Endothelial cell of umbilical vein (primary cell): ENCODE results near the gene CCT6B. TPM values are rescaled to one million over a fixed set of nuclear protein-coding genes. Genes with fewer than 3 reads are reported as not detected.

Experiments used
- BruUV-seq: library from RNA; stranded (reverse); fragments of 400-500 nt; replicated peaks from 2 replicates; lab custom pipeline; 2021; lab: Mats Ljungman, UMichigan
- CTCF ChIA-PET: fragments of 300-600, 350-600 bp; sonication (Branson Sonifier 250); formaldehyde crosslinking; loops from one replicate; lab custom pipeline; 2021; ENCODE audit warnings: antibody characterized with exemption, inconsistent platforms; lab: Charles Lee
- POLR2A ChIA-PET: fragments of 300-600, 350-600 bp; sonication (Branson Sonifier 250); formaldehyde crosslinking; loops from one replicate; lab custom pipeline; 2021; ENCODE audit warnings: antibody characterized with exemption, inconsistent platforms; lab: Charles Lee
- DNase-seq: peaks from one replicate; pipeline ENCODE4 v3.0.0-alpha.2; 2011; ENCODE audit warnings: low read depth, low spot score
- FAIRE-seq: peaks from 2 replicates; lab custom pipeline; 2011; peaks lifted over from hg19 to GRCh38; lab: Jason Lieb, UNC
- H2AFZ ChIP-seq: 2 replicates; pipeline ENCODE4 v1.6.0; 2012; ENCODE audit warnings: low read depth, low read length, control low read depth, inconsistent platforms
- H3K27ac ChIP-seq: 2 replicates; pipeline ENCODE4 v1.5.1; 2011; ENCODE audit warnings: low read depth, mild to moderate bottlenecking, control low read depth, low read length, moderate library complexity; ENCODE audit not compliant: insufficient read depth
- H3K27me3 ChIP-seq, 2 experiments: 2 replicates each; pipeline versions ENCODE4 v1.6.0 to v1.6.1; 2011; ENCODE audit warnings: low read length in 2 of 2, mixed read lengths in 1 of 2; ENCODE audit not compliant: control insufficient read depth in 2 of 2, insufficient read depth in 2 of 2
- H3K36me3 ChIP-seq, 2 experiments: 2 replicates in 1 of 2; 3 replicates in 1 of 2; pipeline ENCODE4 v1.5.1; 2011; ENCODE audit warnings: low read length in 2 of 2, mild to moderate bottlenecking in 1 of 2, moderate library complexity in 1 of 2; ENCODE audit not compliant: control insufficient read depth in 2 of 2, insufficient read depth in 2 of 2; ENCODE audit errors: extremely low read depth in 1 of 2
- H3K4me1 ChIP-seq: 3 replicates; pipeline ENCODE4 v1.5.1; 2011; ENCODE audit warnings: mild to moderate bottlenecking, low read length; ENCODE audit not compliant: control insufficient read depth, insufficient read depth; ENCODE audit errors: extremely low read depth
- H3K4me2 ChIP-seq: 2 replicates; pipeline ENCODE4 v1.6.1; 2011; ENCODE audit warnings: low read length, control low read depth, mixed read lengths; ENCODE audit not compliant: insufficient read depth
- H3K4me3 ChIP-seq, 3 experiments: fragments of 200-600 bp in 1 of 3; sonication (generic), shearing (Covaris generic) in 1 of 3; replicated peaks in 1 of 3; 2 replicates each; pipeline ENCODE4 v1.5.1; 2011 to 2016; ENCODE audit warnings: control low read depth in 3 of 3, low read length in 3 of 3, mild to moderate bottlenecking in 2 of 3, inconsistent platforms in 1 of 3, low read depth in 1 of 3, moderate library complexity in 1 of 3; ENCODE audit not compliant: insufficient read depth in 1 of 3
- H3K79me2 ChIP-seq: 2 replicates; pipeline ENCODE4 v1.6.0; 2012; ENCODE audit warnings: low read length, inconsistent platforms; ENCODE audit not compliant: control insufficient read depth, insufficient read depth
- H3K9ac ChIP-seq: replicated peaks from 2 replicates; pipeline ENCODE3; 2011; ENCODE audit warnings: low read length, control low read depth; ENCODE audit not compliant: insufficient read depth; ENCODE audit errors: extremely low read depth
- H3K9me1 ChIP-seq: replicated peaks from 3 replicates; pipeline ENCODE4 v1.6.0; 2011; ENCODE audit warnings: mild to moderate bottlenecking, low read length; ENCODE audit not compliant: control insufficient read depth, insufficient read depth; ENCODE audit errors: extremely low read depth
- H3K9me3 ChIP-seq: replicated peaks from 2 replicates; pipeline ENCODE4 v1.5.1; 2012; ENCODE audit warnings: low read length, inconsistent platforms; ENCODE audit not compliant: control insufficient read depth, insufficient read depth
- H4K20me1 ChIP-seq: replicated peaks from 2 replicates; pipeline ENCODE3; 2011; ENCODE audit warnings: mild to moderate bottlenecking, low read length; ENCODE audit not compliant: control insufficient read depth, insufficient read depth; ENCODE audit errors: extremely low read depth
- EZH2 ChIP-seq: IDR thresholded peaks from 2 replicates; pipeline ENCODE4 v1.6.1; 2012; ENCODE audit warnings: borderline replicate concordance, low read depth, mild to moderate bottlenecking, moderate library complexity, low read length, inconsistent platforms; ENCODE audit not compliant: severe bottlenecking
- FOS ChIP-seq: IDR thresholded peaks from 2 replicates; pipeline ENCODE4 v1.6.1; 2011; ENCODE audit warnings: mild to moderate bottlenecking, low read length, moderate library complexity, borderline replicate concordance; ENCODE audit not compliant: insufficient read depth
- GATA2 ChIP-seq: IDR thresholded peaks from 2 replicates; pipeline ENCODE4 v1.7.0; 2011; ENCODE audit warnings: low read depth, mild to moderate bottlenecking, moderate library complexity, mixed read lengths, low read length; ENCODE audit not compliant: insufficient read length, insufficient read depth
- JUN ChIP-seq: IDR thresholded peaks from 2 replicates; pipeline ENCODE4 v1.6.1; 2011; ENCODE audit warnings: borderline replicate concordance, low read depth; ENCODE audit not compliant: insufficient read length, insufficient read depth
- MYC ChIP-seq: IDR thresholded peaks from one replicate; pipeline ENCODE4 v1.6.1; 2011; ENCODE audit warnings: mild to moderate bottlenecking, low read depth, low read length
- POLR2A ChIP-seq: IDR thresholded peaks from 2 replicates; pipeline ENCODE4 v1.6.1; 2012; ENCODE audit warnings: low read depth, mild to moderate bottlenecking, control low read depth, low read length
- POLR2AphosphoS5 ChIP-seq: IDR thresholded peaks from 2 replicates; pipeline ENCODE4 v1.6.1; 2012; ENCODE audit warnings: low read depth, mild to moderate bottlenecking, control low read depth, low read length, moderate library complexity; ENCODE audit not compliant: insufficient read depth
- dilution Hi-C: fragments of 300-500 bp; cut with MboI; formaldehyde crosslinking; loops from one replicate; pipeline ENCODE4 v1.15.0; 2019; ENCODE audit warnings: low sequenced_read_pairs; ENCODE audit not compliant: extremely low pct_ligation_motif_present
- intact Hi-C: fragments of 100-400 bp; cut with micrococcal nuclease; formaldehyde crosslinking; loops from one replicate; pipeline ENCODE4 v1.10.0; 2022
- polyA plus RNA-seq, 4 experiments: library from polyadenylated mRNA; depleted of rRNA in 3 of 4; stranded (reverse) in 3 of 4; unstranded in 1 of 4; fragments of >200 nt; gene quantifications; 2 replicates each; pipeline versions ENCODE4 v1.2.1 to v1.2.3, GENCODE V29; 2011 to 2012; ENCODE audit warnings: missing spikeins in 1 of 4
- total RNA-seq: library from RNA; stranded (reverse); gene quantifications from 2 replicates; pipeline ENCODE4 v1.2.3, GENCODE V29; 2021
- TF ChIP-seq, protein P1 (sequence below): IDR thresholded peaks from 2 replicates; pipeline ENCODE4 v1.6.1; 2011; ENCODE audit not compliant: insufficient read depth, insufficient read length
- TF ChIP-seq, protein P2 (sequence below), 2 donors: IDR thresholded peaks; 1 replicate in 1 of 2; 2 replicates in 1 of 2; pipeline ENCODE4 v1.5.1; 2011; ENCODE audit warnings: low read length in 2 of 2, mild to moderate bottlenecking in 2 of 2, moderate library complexity in 2 of 2, control low read depth in 1 of 2, inconsistent platforms in 1 of 2, low read depth in 1 of 2; ENCODE audit not compliant: insufficient read depth in 1 of 2; ENCODE audit errors: extremely low read depth in 1 of 2

CCT6B gene
- total and polyA plus RNA-seq, 2 donors (not counting 3 experiments of a cell fraction or from before 2014, with no cell fraction given), result 0.35 to 1.6 TPM

DNA sequence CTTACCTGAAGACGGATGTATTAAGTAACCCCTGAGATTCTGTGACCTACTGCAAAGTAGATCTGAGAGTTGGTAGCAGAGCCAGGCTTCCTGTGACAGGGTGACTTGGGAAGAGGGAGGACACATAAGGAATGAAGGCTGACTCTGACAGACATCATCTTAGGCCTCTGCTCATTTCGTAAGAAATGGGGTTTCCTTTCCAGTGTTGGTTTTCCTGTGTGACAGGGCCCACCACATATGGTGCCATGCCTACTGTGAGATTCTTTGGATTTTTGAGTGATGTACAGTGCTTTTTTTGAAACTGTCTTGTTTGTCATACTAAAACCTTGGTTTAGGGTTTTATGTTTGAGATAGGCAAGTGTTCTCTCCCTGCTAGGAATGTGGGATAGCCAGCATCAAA lies 31.8 kb upstream of the CCT6B start:
- Histone ChIP-seq H3K4me1 (no peaks in the 10 kb centered on the region), H3K36me3 (peaks cover 3 to 16% of the 10 kb centered on the region in 2 experiments), H3K79me2 (no peaks in the 10 kb centered on the region), H3K4me3 (no peak overlapping the region), H3K9ac (no peak overlapping the region), H3K9me3 (no peaks in the 10 kb centered on the region), H3K4me2 (no peak overlapping the region), H3K27me3 (no peaks in the 10 kb centered on the region), H2AFZ (no peak overlapping the region), H3K27ac (no peak overlapping the region), H4K20me1 (no peaks in the 10 kb centered on the region), H3K9me1 (no peaks in the 10 kb centered on the region)
- ChIA-PET CTCF (interaction anchor here (5.0 kb wide), 1 partner anchor 97 kb away, joined by 23 read pairs; no protein-coding TSS in a partner anchor), POLR2A (no interaction called here)
- dilution Hi-C loops (loop anchor here (25.0 kb wide), 1 partner anchor 119 kb away; the partner anchor contains the start of genes FNDC8 and RAD51D), intact Hi-C loops (no loop called here)
- DNase-seq (no peak), FAIRE-seq (no peak)
- TF ChIP-seq JUN, result no peak
- no peak for TF ChIP-seq FOS
- TF ChIP-seq POLR2A, result no peak
- TF ChIP-seq, protein P1, sequence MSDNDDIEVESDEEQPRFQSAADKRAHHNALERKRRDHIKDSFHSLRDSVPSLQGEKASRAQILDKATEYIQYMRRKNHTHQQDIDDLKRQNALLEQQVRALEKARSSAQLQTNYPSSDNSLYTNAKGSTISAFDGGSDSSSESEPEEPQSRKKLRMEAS, result no peak
- no peak for TF ChIP-seq POLR2AphosphoS5
- TF ChIP-seq MYC, result no peak
- TF ChIP-seq, protein P2, sequence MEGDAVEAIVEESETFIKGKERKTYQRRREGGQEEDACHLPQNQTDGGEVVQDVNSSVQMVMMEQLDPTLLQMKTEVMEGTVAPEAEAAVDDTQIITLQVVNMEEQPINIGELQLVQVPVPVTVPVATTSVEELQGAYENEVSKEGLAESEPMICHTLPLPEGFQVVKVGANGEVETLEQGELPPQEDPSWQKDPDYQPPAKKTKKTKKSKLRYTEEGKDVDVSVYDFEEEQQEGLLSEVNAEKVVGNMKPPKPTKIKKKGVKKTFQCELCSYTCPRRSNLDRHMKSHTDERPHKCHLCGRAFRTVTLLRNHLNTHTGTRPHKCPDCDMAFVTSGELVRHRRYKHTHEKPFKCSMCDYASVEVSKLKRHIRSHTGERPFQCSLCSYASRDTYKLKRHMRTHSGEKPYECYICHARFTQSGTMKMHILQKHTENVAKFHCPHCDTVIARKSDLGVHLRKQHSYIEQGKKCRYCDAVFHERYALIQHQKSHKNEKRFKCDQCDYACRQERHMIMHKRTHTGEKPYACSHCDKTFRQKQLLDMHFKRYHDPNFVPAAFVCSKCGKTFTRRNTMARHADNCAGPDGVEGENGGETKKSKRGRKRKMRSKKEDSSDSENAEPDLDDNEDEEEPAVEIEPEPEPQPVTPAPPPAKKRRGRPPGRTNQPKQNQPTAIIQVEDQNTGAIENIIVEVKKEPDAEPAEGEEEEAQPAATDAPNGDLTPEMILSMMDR (IDR thresholded peaks at IDR 0.05; ENCODE audit: extremely low read depth in 1 of 2, insufficient read depth in 1 of 2, low read depth in 1 of 2, low read length in 2 of 2), result no peak
- TF ChIP-seq EZH2, result no peak
- TF ChIP-seq GATA2, result no peak
- BruUV-seq, result no TSS peak
